NCI-H226 (cell line): ENCODE results near the gene TTLL6.
"Not testable (repeated sequence)": the region's sequence is repeated elsewhere in the genome, so short reads cannot be mapped to it uniquely, and the experiment has no call there.

Experiments
- DNase-seq: peaks from one replicate; pipeline ENCODE4 v3.0.0-alpha.2; 2015

The TTLL6 gene

GRCh38 chr17:48722201-48722907 is 94.7 kb downstream of the TTLL6 start, which contains the start of gene PRAC1:
TSS of gene PRAC1 (minus strand) at chr17:48722518. CDS start at chr17:48722392, 126 bp downstream.
- DNase-seq = no peak

- DNase-seq = no peak
These were observed 96.0 kb downstream of the TTLL6 start for GRCh38 chr17:48721009-48721402.

GRCh38 chr17:48720266-48721008 is 96.6 kb downstream of the TTLL6 start:
- DNase-seq = no peak

DNA sequence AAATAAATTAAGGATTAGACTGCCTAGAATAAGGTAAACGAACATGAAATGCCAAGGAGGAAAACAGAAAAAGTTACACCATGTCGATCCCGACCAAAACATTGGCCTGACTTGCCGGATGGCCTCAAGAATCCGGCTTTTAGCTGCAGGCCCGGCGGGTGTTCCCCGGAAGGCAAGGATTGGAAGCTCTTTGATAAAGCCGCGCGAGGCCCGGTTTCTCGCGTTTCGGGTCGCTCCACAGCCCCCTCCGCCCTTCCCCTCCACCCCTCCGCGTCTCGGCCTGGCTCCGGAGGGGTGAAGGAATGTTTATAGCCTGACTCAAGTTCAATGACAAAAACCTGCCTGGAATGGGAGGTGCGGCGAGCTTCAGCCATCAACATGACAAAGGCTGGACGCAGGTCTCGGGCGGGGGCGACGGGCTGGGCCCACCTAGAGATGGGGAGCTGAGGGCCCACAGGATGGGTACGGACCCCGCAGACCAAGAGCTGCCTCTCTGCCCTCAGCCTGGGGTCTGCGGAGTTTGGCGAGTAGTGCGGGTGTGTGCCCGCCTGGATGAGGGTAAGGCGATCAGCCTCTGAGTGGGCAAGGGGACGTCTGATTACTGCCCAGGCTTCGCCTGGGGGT is 97.3 kb downstream of the TTLL6 start:
- DNase-seq = no peak

GRCh38 chr17:48718761-48719641 is 98.0 kb downstream of the TTLL6 start:
- DNase-seq = no peak

DNA sequence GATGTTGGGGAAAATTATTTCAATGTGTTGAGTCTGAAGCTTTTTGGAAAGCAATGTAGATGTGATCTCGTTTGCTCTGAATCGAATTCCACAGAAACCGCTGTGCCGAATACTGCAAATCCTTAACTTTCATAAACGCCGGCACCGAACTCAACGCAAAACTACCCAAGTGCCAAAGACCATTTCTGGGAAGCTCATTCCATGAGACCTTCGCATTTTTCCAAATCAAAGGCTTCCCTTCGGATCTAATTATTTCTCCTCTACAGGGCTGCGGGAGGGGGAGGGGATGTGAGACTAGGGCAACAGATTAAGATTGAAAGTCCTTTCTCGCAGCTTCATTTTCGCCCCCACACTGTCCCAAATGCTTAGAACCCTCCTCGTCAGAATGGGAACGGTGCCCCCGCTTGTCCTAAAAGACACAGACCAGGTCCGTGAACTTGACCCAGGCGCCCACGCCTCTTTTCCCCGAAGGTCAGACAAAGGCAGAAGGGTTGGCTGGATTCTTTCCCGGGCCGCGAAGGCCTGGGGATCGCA is 98.7 kb downstream of the TTLL6 start:
- DNase-seq = no peak

DNA sequence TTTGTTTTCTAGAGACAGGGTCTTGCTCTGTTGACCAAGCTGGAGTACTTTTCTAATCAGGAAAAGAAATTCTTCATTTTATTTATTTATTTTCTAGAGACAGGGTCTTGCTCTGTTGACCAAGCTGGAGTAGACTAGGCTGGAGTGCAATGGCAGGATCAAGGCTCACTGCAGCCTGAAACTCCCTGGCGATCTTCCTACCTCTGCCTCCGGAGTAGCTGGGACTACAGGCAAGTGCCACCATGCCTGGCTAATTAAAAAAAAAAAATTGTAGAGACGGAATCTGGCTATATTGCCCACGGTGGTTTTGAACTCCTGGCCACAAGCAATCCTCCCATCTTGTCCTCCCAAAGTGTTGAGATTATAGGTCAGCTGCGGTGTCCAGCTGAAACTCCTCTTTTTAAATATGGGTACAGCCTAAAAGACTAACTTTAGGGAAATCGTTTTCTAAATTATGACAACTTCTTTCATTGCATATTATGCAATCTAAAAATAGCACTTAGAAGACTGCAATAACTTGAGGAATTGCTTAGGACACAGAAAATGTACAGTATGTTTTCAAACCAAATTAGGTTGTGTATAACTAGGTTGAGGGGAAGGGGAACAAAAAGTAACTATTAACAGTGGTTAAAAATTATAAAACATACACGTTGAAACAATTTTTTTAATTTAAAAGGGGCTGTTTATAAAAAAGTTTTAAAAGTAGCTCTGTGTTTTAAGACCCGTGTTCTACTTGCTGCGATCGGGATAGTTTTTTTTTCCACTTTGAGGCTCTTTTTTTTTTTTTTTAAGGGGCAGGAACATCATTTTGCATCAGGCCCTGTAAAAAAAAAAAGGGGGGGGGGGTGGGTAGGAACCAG is 99.4 kb downstream of the TTLL6 start:
- no peak for DNase-seq

GRCh38 chr17:48716549-48716948 is 100.5 kb downstream of the TTLL6 start:
- DNase-seq = not testable (repeated sequence)

GRCh38 chr17:48715496-48716399 is 101.3 kb downstream of the TTLL6 start:
- DNase-seq = no peak
